ENCODE data around the gene ALCAM. TPM values are rescaled to one million over a fixed set of nuclear protein-coding genes. Genes with fewer than 3 reads are reported as not detected.

The ALCAM gene
- total RNA-seq, 1 donor from 2014 or later: 115 TPM

GRCh38 chr3:105483476-105483875, 116.8 kb downstream of the ALCAM start:
- no peak for DNase-seq (ENCODE audit: low spot score)

- DNase-seq (ENCODE audit: low spot score): peak; percentile 22
Measured at GRCh38 chr3:105490045-105490444, 123.3 kb downstream of the ALCAM start.

- no peak for DNase-seq (ENCODE audit: low spot score)
Measured at GRCh38 chr3:105493305-105493892, 126.7 kb downstream of the ALCAM start.

GRCh38 chr3:105495021-105495420, 128.3 kb downstream of the ALCAM start:
- DNase-seq (ENCODE audit: low spot score): peak; percentile 33

GRCh38 chr3:105496343-105496742, 129.6 kb downstream of the ALCAM start:
- no peak for DNase-seq (ENCODE audit: low spot score)

- DNase-seq (ENCODE audit: low spot score): no peak
Measured at GRCh38 chr3:105497386-105497785, 130.7 kb downstream of the ALCAM start.

- no peak for DNase-seq (ENCODE audit: low spot score)
Measured at GRCh38 chr3:105499961-105500360, 133.3 kb downstream of the ALCAM start.

GRCh38 chr3:105502333-105502732, 135.6 kb downstream of the ALCAM start:
- no peak for DNase-seq (ENCODE audit: low spot score)

GRCh38 chr3:105503191-105503593, 136.5 kb downstream of the ALCAM start:
- DNase-seq (ENCODE audit: low spot score): no peak

- DNase-seq (ENCODE audit: low spot score): no peak
Measured at GRCh38 chr3:105504440-105504951, 137.8 kb downstream of the ALCAM start.

- DNase-seq (ENCODE audit: low spot score): no peak
Measured at GRCh38 chr3:105505170-105505569, 138.5 kb downstream of the ALCAM start.

GRCh38 chr3:105511031-105511430, 144.3 kb downstream of the ALCAM start:
- no peak for DNase-seq (ENCODE audit: low spot score)

- no peak for DNase-seq (ENCODE audit: low spot score)
Measured at GRCh38 chr3:105512061-105512460, 145.4 kb downstream of the ALCAM start.

- no peak for DNase-seq (ENCODE audit: low spot score)
Measured at GRCh38 chr3:105513042-105513441, 146.3 kb downstream of the ALCAM start.

GRCh38 chr3:105513886-105514285, 147.2 kb downstream of the ALCAM start:
- no peak for DNase-seq (ENCODE audit: low spot score)

- no peak for DNase-seq (ENCODE audit: low spot score)
Measured at GRCh38 chr3:105515372-105515771, 148.7 kb downstream of the ALCAM start.

GRCh38 chr3:105516972-105517371, 150.3 kb downstream of the ALCAM start:
- DNase-seq (ENCODE audit: low spot score): no peak

GRCh38 chr3:105518203-105518602, 151.5 kb downstream of the ALCAM start:
- no peak for DNase-seq (ENCODE audit: low spot score)

- peak; percentile 78 for DNase-seq (ENCODE audit: low spot score)
Measured at GRCh38 chr3:105518806-105519418, 152.2 kb downstream of the ALCAM start.

GRCh38 chr3:105521770-105522169, 155.1 kb downstream of the ALCAM start:
- DNase-seq (ENCODE audit: low spot score): no peak

- no peak for DNase-seq (ENCODE audit: low spot score)
Measured at GRCh38 chr3:105523501-105523900, 156.8 kb downstream of the ALCAM start.

GRCh38 chr3:105525531-105525930, 158.8 kb downstream of the ALCAM start:
- DNase-seq (ENCODE audit: low spot score): no peak

- no peak for DNase-seq (ENCODE audit: low spot score)
Measured at GRCh38 chr3:105526360-105527111, 159.8 kb downstream of the ALCAM start.
